Stimulated activated naive CD4-positive, alpha-beta T cell (primary cell): ENCODE measurements around the gene PPHLN1.

Experiments used
- DNase-seq, 6 experiments: peaks; one replicate each; lab custom pipeline; 2025; lab: John Stamatoyannopoulos, UW

PPHLN1 gene

GRCh38 chr12:42482041-42482747, 156.2 kb downstream of the PPHLN1 start:
- DNase-seq = no peak

GRCh38 chr12:42482748-42483520, 157.0 kb downstream of the PPHLN1 start:
- DNase-seq = peak in 3 of 6 experiments; percentile 12 to 47 (median 31)

DNA sequence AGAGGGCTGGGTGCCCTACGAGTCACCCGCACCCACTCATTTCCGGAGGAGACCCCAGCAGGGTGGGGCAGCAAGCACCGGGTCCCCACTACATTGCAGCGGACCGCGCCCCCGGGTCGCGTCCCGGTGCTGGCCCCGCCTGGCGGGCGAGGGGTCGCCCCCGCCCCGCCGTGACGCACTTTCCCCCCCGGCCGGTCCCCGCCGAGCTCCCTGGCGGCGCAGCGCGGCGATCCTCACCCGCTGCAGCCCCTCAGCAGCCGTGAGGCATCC, 157.5 kb downstream of the PPHLN1 start:
- DNase-seq = peak in 2 of 6 experiments; percentile 13 to 15

GRCh38 chr12:42484996-42485395, 159.0 kb downstream of the PPHLN1 start:
- DNase-seq = no peak

DNA sequence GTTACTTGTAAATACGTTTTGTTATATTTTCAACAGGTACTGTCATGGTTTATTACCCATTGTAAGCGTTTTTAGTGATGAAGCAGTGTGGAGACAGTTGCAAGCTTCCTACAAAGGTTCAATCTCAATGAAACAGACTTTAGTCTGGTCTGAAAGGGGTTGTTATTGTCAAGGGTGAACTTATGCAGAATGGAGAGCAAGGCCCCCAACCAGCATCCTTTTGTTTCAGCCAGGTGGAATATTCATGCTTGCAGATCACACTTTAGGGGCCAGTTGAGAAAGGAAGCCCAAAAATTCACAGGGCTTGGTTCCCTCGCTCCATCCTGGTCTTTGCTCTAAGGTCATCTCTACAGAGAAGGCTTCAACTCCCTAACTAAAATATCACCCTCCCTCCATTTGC, 159.9 kb downstream of the PPHLN1 start:
- DNase-seq = no peak

- DNase-seq = no peak
Observed at GRCh38 chr12:42486407-42486806, 160.4 kb downstream of the PPHLN1 start.

- no peak for DNase-seq
Observed at GRCh38 chr12:42490261-42490842, 164.4 kb downstream of the PPHLN1 start.
